HFF-Myc (cell line): ENCODE data around the gene GGA1.
A peak's percentile ranks its signal among the peaks of the same experiment; 100 is the strongest.

Experiments used
- DNase-seq: peaks from one replicate; pipeline ENCODE4 v3.0.0-alpha.2; 2011; ENCODE audit warnings: low read depth; ENCODE audit errors: extremely low read depth
- H3K4me3 ChIP-seq: replicated peaks from 2 replicates; pipeline ENCODE4 v1.5.1; 2011; ENCODE audit warnings: low read depth, mild to moderate bottlenecking, control low read depth, low read length
- CTCF ChIP-seq: IDR thresholded peaks from 2 replicates; pipeline ENCODE4 v1.5.1; 2012; ENCODE audit warnings: mild to moderate bottlenecking, low read depth, low read length, control low read depth; ENCODE audit errors: missing control alignments

The GGA1 gene

GRCh38 chr22:37632174-37633088 is 23.8 kb downstream of the GGA1 start:
- H3K4me3 ChIP-seq, result no peak overlapping the region
- TF ChIP-seq CTCF, result no peak
- DNase-seq, result no peak

GRCh38 chr22:37633089-37633624 is 24.5 kb downstream of the GGA1 start:
- no peak for DNase-seq
- H3K4me3 ChIP-seq, result no peak overlapping the region
- TF ChIP-seq CTCF, result no peak

DNA sequence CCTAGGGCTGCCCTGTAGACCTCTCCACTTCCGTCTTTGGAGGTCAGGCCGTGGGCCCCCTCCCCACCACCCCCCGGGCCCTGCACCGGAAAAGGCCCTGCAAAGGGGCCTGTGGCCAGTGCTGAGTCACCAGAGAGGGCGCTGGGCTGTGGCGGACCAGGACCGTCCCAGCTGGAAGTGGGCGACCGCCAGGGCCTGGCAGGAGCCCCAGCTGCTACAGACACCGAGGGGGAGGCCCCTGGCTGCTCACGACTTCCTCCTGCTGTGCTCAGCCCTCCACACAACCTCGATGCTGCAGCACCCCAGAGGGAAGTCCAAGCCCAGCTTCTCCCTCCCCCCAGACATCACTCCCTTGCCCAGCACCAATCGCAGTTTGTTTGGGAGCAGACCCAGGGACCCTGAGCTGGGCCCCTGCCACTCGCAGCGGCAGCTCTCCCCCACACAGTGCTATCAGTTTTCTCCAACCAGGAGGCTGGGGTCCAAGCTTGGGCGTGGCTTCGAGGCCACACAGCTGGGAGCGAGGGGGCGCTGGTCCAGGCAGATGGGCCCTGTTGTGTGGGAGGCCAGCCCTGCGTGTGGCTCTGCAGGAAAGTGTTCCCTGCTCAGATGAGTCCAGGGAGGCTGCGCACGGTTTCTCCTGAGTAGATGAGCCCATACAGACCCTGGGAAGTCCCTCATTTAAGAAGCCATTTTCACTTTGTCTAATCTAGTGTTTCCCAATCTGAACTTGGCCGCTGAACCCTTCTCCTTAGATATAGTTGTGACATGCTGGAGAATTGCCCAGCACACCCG is 25.2 kb downstream of the GGA1 start:
- H3K4me3 ChIP-seq, result no peak overlapping the region
- peak; percentile 27 for TF ChIP-seq CTCF
- peak; percentile 66 for DNase-seq

DNA sequence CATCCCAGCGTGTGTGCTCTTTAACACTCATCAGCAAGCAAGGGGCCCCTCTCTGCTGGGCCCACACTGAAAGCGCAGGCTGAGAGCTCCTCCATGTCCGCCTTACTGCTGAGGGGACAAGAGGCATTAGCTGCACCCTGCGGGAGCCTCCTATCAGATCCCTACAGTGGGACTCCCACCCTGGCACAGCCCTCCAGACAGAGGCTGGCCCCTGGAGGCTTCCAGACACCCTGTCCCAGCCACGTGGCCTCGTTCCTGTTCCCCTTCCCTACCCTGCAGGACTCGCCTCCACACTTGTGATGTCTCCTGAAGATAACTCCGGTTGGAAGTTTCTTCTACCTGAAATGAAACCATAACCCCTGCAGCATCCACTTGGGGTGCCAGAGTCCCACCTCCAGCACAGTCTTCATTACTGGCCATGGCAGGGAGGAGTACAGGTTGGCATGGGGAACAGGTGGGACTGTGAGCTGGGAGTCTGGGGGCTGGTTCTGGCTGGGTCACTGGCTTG is 25.8 kb downstream of the GGA1 start:
- TF ChIP-seq CTCF, result peak; percentile 10
- no peak overlapping the region for H3K4me3 ChIP-seq
- DNase-seq, result no peak

DNA sequence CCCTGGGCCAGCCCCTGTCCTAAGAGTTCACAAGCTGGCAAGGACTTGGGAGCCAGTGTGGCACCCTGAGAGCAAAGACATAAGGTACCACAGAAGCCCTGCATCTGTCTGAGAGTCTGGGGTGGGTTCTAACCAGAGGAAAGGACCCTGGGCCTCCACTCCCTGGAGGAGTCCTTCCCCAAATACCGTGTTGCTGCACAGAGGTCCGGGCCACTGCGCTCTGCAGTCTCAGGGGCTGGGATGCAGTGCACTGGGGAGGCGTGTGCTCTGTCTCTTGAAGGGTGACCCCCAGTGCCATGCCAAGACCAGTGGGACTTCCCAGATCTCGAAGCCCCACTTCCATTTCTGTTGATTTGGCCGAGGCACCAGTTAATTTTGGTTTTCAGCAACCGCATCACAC is 26.5 kb downstream of the GGA1 start:
- no peak overlapping the region for H3K4me3 ChIP-seq
- no peak for TF ChIP-seq CTCF
- no peak for DNase-seq

DNA sequence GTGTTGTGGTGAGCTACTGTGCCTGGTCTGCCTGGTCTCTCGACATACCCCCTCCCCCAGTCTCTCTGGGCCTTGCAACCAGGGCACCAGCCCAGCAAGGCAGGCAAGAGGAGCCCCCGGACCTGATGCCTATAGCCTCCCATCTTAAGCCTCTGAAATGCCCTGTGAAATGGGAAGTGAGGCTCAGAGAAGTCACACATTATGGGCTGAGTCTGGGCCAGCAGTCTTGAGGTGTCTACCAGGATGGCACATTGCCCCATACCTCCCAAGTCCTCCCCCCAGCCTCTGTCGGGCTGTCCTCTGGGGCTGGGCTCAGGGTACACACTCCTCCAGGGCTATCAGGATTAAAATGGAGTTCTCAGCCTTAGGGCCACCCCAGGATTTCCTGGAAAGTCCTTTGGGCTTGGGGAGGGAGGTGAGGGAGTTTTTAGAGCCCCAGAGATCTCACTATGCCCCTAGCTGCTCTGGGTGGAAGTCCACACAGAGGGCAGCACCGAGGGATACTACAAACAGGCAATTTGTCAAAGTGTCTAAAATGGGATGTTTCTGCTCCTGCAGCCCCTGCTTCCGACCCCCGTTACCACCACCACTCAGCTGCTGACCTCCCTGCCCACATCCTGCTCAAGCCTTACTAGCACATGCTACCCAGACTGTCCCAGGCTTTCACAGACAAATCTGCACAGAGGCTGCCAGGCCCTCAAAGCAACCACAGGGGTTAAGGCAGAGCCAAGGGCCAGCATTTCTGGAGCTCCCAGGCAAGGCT is 27.7 kb downstream of the GGA1 start:
- no peak overlapping the region for H3K4me3 ChIP-seq
- TF ChIP-seq CTCF, result peak; percentile 52
- DNase-seq, result peak; percentile 96
